A549 treated with Mapracorat at 1 μM for 4 hours (cell line): ENCODE measurements around the gene SPRED3. TPM values are rescaled to one million over a fixed set of nuclear protein-coding genes. Genes with fewer than 3 reads are reported as not detected.

ENCODE experiments used
- total RNA-seq: library from RNA; stranded (reverse); fragments of 200-300 nt; extraction: Qiagen RNA extraction; gene quantifications from 5 replicates; pipeline ENCODE4 v1.2.3, GENCODE V29; 2022

SPRED3 gene, protein sequence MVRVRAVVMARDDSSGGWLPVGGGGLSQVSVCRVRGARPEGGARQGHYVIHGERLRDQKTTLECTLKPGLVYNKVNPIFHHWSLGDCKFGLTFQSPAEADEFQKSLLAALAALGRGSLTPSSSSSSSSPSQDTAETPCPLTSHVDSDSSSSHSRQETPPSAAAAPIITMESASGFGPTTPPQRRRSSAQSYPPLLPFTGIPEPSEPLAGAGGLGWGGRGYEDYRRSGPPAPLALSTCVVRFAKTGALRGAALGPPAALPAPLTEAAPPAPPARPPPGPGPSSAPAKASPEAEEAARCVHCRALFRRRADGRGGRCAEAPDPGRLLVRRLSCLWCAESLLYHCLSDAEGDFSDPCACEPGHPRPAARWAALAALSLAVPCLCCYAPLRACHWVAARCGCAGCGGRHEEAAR
- total RNA-seq: 1.5 to 3.0 TPM (median 2.3 TPM) in 5 replicates

DNA sequence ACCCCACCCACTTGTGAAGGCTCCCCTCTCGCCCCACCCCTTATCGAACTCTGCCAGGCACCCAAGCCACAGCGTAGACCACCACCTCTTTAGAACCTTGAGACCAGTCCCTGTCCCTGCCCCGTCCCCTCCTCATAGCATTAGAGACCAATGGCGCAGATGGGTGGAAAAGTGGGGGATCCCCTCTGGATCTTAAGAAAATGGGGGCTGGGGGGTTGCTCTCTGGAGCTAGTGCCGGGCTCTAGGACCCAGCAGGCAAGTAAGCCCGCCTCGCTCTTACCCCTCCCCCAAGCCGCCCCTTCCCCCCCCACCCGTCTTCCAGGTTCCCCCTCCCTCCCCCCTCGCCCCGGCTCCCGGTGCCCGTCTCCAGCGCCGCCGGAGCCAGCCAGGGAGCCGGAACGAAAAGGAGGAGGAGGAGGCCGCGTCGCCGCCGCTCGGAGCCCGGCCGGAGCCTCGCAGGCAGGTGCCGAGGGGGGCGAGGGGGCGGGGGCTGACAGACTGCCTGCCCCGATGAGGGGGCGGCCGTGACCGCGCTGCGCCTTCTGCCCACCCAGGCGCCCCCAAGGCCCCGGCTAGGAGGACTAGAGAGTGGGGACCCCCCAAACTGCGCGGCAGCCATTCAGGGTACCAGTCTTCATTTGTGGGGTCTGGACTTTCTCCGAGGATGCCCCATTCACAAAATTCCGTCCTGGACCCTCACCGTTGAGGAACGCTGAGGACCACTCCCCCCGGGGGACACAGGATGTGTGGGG is at the start of gene SPRED3:
Gene SPRED3 (plus strand): TSS at position 349 of the 752 bp plus-strand sequence. CDS start 1,606 bp downstream, outside the sequence.

DNA sequence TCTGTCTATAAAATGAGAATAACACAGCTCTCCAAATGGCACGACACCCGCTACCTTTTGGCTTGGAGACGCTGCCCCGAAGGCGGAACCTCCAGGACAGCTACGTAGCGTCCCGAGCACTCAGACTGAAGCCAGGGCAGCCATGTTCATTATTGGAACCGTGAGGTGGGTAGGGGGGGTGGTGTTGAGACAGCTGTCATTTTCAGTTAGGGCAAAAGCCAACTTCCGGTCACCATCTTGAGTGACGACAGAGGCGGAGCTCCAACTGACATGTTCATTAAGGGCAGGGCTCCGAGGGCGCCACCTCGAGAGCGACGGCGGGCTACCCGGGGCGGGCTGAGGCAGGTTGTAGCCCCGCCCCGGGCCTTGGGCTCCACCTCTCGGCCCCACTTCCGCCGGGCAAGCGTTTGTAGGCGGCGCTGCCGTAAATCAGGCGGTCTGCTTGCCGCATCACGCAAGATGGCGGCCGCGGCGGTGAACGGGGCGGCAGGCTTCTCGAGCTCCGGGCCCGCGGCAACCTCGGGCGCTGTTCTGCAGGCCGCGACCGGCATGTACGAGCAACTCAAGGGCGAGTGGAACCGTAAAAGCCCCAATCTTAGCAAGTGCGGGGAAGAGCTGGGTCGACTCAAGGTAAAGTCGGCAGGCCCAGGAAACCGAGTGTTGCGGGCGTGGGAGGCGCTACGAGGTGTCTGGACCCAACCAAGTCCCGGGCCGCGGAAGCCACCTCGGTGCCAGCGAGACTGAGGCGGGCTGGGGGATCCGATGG is 14.0 kb upstream of the SPRED3 start, which contains the start of gene PSMD8:
Gene PSMD8 (plus strand): TSS at position 240 of the 766 bp plus-strand sequence. CDS start 31 bp downstream, at position 271.

DNA sequence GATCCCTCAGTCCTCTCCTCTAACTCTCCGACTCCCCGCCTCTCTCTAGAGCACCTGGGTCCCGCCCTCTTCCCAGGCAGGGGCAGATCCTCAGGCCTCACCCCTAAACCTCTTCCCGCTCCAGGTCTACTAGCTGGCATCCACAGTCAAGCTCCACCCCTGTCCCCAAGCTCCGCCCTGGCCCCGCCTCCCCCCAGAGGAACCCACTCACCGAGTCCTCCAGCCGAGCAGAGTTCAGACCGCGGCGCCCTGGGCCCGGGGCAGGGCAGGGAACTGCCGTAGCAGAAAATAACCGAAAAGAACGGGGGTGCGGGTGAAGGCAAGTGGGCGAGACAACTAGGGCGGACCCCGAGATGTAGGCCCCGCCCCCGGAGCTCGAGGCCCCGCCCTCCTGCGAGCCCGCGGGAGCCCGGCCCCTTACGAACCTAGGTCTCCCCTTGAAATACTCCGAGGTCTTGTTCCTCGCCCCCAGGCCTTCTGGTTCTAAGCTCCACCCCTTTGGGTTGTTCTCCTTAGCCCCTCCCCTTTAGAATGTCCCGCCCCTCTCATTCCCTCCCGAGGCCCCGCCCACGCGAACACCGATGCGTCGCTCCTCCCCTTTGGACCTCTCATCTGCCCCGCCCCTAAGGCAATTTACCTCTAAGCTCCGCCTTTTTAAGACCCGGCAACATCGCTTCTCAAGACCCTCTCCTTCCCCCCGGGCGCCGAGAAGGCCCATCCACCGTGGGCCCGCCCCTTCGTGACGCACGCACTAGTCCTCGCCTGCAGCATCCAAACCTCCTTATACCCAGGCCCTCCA is 748 bp upstream of the SPRED3 start, which contains the start of gene GGN:
Gene GGN (minus strand): TSS at position 485 of the 799 bp plus-strand sequence. CDS start 773 bp downstream, outside the sequence.

DNA sequence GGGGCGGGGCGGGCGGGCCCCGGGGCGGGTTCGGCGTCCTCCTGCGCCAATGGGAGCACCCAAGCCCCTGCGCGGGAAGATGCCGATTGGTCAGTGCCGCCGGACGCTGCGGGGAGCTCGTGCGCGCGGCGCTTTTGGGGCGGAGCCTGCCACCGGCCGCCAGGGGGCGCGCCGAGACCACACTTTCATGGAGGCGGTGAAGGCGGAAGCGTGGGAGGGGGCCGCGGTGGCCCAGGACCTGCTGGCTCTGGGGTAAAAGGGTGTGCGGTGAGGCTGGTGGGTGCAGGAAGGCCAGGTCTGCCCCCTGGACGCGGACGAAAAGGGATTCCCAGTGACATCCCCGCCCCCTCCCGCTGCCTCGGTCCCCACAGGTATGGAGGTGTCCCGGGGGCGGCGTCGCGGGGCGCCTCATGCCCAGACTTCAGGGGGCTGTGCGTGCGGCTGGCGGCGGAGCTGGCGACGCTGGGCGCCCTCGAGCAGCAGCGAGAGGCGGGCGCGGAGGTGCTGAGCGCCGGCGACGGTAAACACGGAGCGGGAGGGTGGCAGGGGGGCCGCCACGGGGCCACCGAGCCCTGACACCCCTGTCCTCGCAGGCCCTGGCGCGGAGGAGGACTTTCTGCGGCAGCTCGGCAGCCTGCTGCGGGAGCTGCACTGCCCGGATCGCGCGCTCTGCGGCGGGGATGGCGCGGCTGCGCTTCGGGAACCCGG is 14.6 kb downstream of the SPRED3 start, which contains the start of gene FAM98C:
Gene FAM98C (plus strand): TSS at position 127 of the 708 bp plus-strand sequence. CDS start 61 bp downstream, at position 188.

DNA sequence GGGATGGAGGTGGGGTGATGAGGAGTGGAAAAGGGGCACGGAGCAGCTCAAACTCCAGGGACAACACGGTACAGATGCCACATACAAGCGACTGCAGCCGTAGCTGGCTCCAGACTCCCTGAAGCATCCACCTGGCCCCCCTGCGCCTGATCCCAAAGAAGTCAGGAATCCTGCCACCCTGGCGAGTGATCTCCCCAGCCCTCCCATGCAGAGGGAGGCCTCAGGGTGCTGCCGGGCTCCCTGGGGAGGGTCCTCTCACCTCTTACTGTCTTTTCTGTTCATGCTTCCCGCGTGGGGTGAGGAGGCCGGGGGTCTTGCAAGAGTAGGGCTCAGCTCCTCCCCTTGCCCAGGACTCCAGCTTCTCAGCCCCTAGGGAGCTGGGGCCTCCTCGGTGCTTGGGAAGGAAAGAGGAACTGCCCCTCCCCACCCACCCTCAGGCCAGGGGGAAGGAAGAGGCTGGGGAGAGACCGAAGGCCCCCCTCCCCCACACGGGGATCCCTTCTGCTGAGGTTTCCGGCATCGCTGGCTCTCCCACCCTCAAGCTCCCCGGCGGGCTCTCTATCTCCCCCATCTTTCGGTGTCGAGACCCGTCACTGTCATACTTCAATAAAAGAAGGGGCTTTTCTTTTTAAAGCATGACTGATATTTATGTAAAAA is 37.4 kb downstream of the SPRED3 start, which contains the start of gene RASGRP4:
Gene RASGRP4 (minus strand): TSS at position 410 of the 657 bp plus-strand sequence. CDS start 128 bp downstream, at position 282.

DNA sequence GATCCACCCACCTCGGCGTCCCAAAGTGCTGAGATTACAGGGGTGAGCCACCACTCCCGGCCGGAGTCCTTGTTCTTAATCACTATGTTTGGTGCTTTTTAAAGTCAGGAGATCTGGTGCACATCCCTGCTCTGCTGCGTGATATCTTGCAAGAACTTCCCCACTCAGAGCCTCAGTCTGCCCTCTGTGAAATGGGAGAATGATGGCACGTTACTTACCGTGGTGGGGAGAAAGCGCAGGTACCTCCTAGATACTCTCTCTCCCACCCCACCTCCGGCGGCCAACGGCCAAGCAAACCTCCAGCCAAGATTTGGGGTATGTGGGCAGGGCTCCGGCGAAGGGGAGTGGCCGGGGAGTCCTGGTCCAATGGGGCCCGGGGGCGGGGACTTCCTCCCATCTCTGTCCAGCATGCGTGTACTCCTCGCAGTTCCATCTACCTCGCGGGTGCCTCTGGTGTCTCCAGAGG is 44.8 kb downstream of the SPRED3 start, which contains the start of gene RYR1:
Gene RYR1 (plus strand): TSS at position 424 of the 466 bp plus-strand sequence. CDS start 139 bp downstream, outside the sequence.

Other genes with a start within 250 kb of the SPRED3 start
- gene DPF1, start 164.5 kb upstream of the SPRED3 start, total RNA-seq: 3.0 to 5.8 TPM (median 3.9 TPM) in 5 replicates
- gene PPP1R14A, start 132.3 kb upstream of the SPRED3 start, total RNA-seq: 67.1 to 107 TPM (median 106 TPM) in 5 replicates
- gene SPINT2, start 124.1 kb upstream of the SPRED3 start, total RNA-seq: 257 to 368 TPM (median 329 TPM) in 5 replicates
- 608 to 786 TPM (median 705 TPM) in 5 replicates for gene C19orf33, start 84.4 kb upstream of the SPRED3 start, total RNA-seq
- gene YIF1B, start 72.8 kb upstream of the SPRED3 start, total RNA-seq: 99.8 to 131 TPM (median 127 TPM) in 5 replicates
- gene KCNK6, start 68.9 kb upstream of the SPRED3 start, total RNA-seq: 3.7 to 4.9 TPM (median 4.2 TPM) in 5 replicates
- gene CATSPERG, start 52.9 kb upstream of the SPRED3 start, total RNA-seq: 0.66 to 1.4 TPM (median 0.75 TPM) in 5 replicates
- 463 to 512 TPM (median 490 TPM) in 5 replicates for gene PSMD8, start 14.1 kb upstream of the SPRED3 start, total RNA-seq
- 0.09 to 0.28 TPM (median 0.26 TPM) in 4 of 5 replicates, not detected in the other for gene GGN, start 663 bp upstream of the SPRED3 start, total RNA-seq
- gene FAM98C, start 14.4 kb downstream of the SPRED3 start, total RNA-seq: 16.9 to 28.1 TPM (median 27.2 TPM) in 5 replicates
- gene RASGRP4, start 37.5 kb downstream of the SPRED3 start, total RNA-seq: not detected in 5 replicates
- 5.4 to 6.3 TPM (median 6.1 TPM) in 5 replicates for gene RYR1, start 45.0 kb downstream of the SPRED3 start, total RNA-seq
- 0.85 to 1.6 TPM (median 1.3 TPM) in 5 replicates for gene MAP4K1, start 229.3 kb downstream of the SPRED3 start, total RNA-seq
- 656 to 947 TPM (median 702 TPM) in 5 replicates for gene EIF3K, start 230.5 kb downstream of the SPRED3 start, total RNA-seq